AG10803 (cell line): Measurements from ENCODE around the gene TSPAN4.

Experiments
- DNase-seq: peaks from one replicate; pipeline ENCODE4 v3.0.0; 2010; ENCODE audit warnings: low read depth
- H3K4me3 ChIP-seq: 2 replicates; pipeline ENCODE4 v1.5.1; 2011; ENCODE audit warnings: mild to moderate bottlenecking, low read length, control low read depth
- TF ChIP-seq, protein P1 (sequence below): conservative IDR thresholded peaks from 2 replicates; pipeline ENCODE4 v1.5.1; 2011; ENCODE audit warnings: mild to moderate bottlenecking, low read length, control low read depth, inconsistent platforms

Gene TSPAN4

DNA sequence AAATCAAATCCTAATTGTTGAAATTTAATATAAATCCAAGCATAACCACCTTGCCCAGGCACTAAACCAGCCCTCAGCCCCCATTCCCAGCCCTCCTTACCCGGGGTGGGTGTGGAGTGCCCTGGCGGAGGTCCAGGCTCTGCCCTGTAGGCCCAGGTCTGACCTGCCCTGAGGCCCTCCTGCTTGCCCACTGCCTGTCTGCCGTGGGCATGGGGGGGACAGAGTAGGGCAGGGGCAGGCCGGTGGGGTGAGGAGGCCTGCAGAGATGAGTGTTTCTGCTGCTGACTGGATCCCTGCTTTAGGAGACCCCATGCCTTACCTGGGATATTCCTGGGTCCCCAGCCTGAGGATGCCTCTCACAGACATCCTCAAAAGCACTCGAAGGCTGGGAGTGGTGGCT is 71.6 kb downstream of the TSPAN4 start:
- DNase-seq: no peak
- no peak overlapping the region for H3K4me3 ChIP-seq
- TF ChIP-seq, protein P1, sequence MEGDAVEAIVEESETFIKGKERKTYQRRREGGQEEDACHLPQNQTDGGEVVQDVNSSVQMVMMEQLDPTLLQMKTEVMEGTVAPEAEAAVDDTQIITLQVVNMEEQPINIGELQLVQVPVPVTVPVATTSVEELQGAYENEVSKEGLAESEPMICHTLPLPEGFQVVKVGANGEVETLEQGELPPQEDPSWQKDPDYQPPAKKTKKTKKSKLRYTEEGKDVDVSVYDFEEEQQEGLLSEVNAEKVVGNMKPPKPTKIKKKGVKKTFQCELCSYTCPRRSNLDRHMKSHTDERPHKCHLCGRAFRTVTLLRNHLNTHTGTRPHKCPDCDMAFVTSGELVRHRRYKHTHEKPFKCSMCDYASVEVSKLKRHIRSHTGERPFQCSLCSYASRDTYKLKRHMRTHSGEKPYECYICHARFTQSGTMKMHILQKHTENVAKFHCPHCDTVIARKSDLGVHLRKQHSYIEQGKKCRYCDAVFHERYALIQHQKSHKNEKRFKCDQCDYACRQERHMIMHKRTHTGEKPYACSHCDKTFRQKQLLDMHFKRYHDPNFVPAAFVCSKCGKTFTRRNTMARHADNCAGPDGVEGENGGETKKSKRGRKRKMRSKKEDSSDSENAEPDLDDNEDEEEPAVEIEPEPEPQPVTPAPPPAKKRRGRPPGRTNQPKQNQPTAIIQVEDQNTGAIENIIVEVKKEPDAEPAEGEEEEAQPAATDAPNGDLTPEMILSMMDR: no peak

DNA sequence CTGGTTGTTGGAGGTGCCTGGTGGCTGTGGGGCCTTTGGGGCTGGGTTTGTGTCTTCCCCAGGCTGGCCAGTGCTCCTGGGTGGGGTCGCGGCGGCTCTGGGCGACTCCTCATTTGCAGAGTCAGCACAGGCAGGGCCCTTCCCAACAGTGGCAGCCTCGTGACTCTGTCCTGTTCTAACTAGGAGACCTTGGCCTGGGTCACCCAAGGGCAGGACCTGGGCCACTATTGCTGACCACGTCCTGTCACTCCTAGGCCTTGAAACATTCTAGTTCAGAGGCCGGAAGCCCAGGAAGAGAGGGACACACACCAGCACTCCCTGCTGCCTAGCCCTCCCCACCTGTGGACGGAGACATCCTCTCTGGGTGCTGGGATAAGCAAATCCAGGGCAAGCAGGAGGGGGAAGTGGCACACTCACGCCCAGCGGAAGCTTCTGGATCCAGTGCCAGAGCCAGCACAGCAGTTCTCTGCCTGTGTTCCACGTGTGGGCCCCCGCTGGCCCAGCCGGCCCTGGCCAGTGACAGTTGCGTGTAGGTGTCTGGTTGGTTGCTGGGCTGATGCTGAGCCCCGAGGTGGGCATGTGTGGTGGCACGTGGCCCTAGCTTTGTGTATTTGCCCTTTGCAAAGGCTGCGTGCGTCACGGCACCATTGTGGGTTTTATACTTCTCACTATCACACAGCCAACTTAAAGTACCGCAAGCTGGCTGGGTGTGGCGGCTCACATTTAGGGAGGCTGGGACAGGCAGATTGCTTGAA is 72.3 kb downstream of the TSPAN4 start:
- H3K4me3 ChIP-seq: no peak overlapping the region
- DNase-seq: no peak
- TF ChIP-seq, protein P1: no peak
